HepG2 (cell line): Measurements from ENCODE around the gene SLC22A23. TPM values are rescaled to one million over a fixed set of nuclear protein-coding genes. Genes with fewer than 3 reads are reported as not detected.

Source experiments
- ATAC-seq: fragments of 200-7000 bp; cut with Tn5 transposase; 3 replicates; pipeline ENCODE4 v1.9.1; 2020; ENCODE audit warnings: mild to moderate bottlenecking, moderate library complexity
- BruUV-seq: library from RNA; stranded (reverse); fragments of 400-500 nt; replicated peaks from 2 replicates; lab custom pipeline; 2021; lab: Mats Ljungman, UMichigan
- CTCF ChIA-PET: fragments of 300-600 bp; formaldehyde crosslinking; extraction: SDS; loops from one replicate; lab custom pipeline; 2021; ENCODE audit warnings: low total read pairs, inconsistent platforms, low intra/inter-chr PET ratio; lab: Yijun Ruan, JAX
- POLR2A ChIA-PET: fragments of 350-600 bp; sonication (Branson Sonifier 250); formaldehyde crosslinking; loops from one replicate; lab custom pipeline; 2020; ENCODE audit warnings: antibody characterized with exemption, inconsistent platforms; lab: Yijun Ruan, JAX
- DNase-seq: peaks from one replicate; pipeline ENCODE4 v3.0.0-alpha.2; 2015; ENCODE audit warnings: low spot score
- FAIRE-seq: peaks from 3 replicates; lab custom pipeline; 2011; peaks lifted over from hg19 to GRCh38; lab: Jason Lieb, UNC
- H2AFZ ChIP-seq: one replicate; pipeline ENCODE4 v1.6.1; 2011; ENCODE audit warnings: low read length, inconsistent platforms
- H3K27ac ChIP-seq: fragments of 300-600 bp; 3 replicates; pipeline ENCODE4 v1.8.0; 2011; ENCODE audit warnings: mixed run types, mild to moderate bottlenecking, mixed read lengths, low read length, inconsistent platforms; ENCODE audit not compliant: insufficient read depth; ENCODE audit errors: extremely low read length
- H3K27me3 ChIP-seq, 2 experiments: fragments of 200-600 bp in 1 of 2; 2 replicates in 1 of 2; 3 replicates in 1 of 2; pipeline versions ENCODE4 v1.6.0 to v1.8.0; 2011; ENCODE audit warnings: low read length in 2 of 2, mild to moderate bottlenecking in 2 of 2, moderate library complexity in 2 of 2, inconsistent platforms in 1 of 2; ENCODE audit not compliant: insufficient read depth in 2 of 2, control insufficient read depth in 1 of 2
- H3K36me3 ChIP-seq, 2 experiments: fragments of 200-600 bp in 1 of 2; replicated peaks in 1 of 2; 2 replicates in 1 of 2; 3 replicates in 1 of 2; pipeline versions ENCODE4 v1.5.1 to v1.8.0; 2011; ENCODE audit warnings: low read length in 2 of 2, inconsistent platforms in 1 of 2; ENCODE audit not compliant: insufficient read depth in 2 of 2, control insufficient read depth in 1 of 2
- H3K4me1 ChIP-seq: 2 replicates; pipeline ENCODE4 v1.5.1; 2012; ENCODE audit warnings: low read length, inconsistent platforms; ENCODE audit not compliant: insufficient read depth
- H3K4me2 ChIP-seq: 2 replicates; pipeline ENCODE4 v1.6.0; 2011; ENCODE audit warnings: low read depth, low read length, inconsistent platforms
- H3K4me3 ChIP-seq, 3 experiments: fragments of 200-600 bp in 1 of 3; sonication (generic), shearing (Covaris generic) in 1 of 3; replicated peaks in 1 of 3; 2 replicates each; pipeline ENCODE4 v1.5.1; 2011 to 2016; ENCODE audit warnings: low read length in 3 of 3, inconsistent platforms in 2 of 3, low read depth in 2 of 3, mild to moderate bottlenecking in 2 of 3, control low read depth in 1 of 3, mixed read lengths in 1 of 3; ENCODE audit not compliant: insufficient read depth in 1 of 3
- H3K79me2 ChIP-seq: one replicate; pipeline ENCODE4 v1.6.1; 2011; ENCODE audit warnings: low read length, inconsistent platforms; ENCODE audit not compliant: insufficient read depth
- H3K9ac ChIP-seq: 2 replicates; pipeline ENCODE4 v1.6.0; 2011; ENCODE audit warnings: mild to moderate bottlenecking, low read depth, low read length, inconsistent platforms; ENCODE audit not compliant: insufficient read depth
- H3K9me3 ChIP-seq: 2 replicates; pipeline ENCODE4 v1.5.1; 2012; ENCODE audit warnings: mild to moderate bottlenecking, low read length
- H4K20me1 ChIP-seq: 2 replicates; pipeline ENCODE4 v1.6.0; 2011; ENCODE audit warnings: inconsistent platforms, mild to moderate bottlenecking, low read length, moderate library complexity; ENCODE audit not compliant: insufficient read depth
- HIVEP1 ChIP-seq: sonication (generic); formaldehyde crosslinking; IDR thresholded peaks from 2 replicates; pipeline ENCODE4 v1.4.0; 2020; ENCODE audit warnings: mild to moderate bottlenecking, missing genetic modification reagents
- KAT8 ChIP-seq: IDR thresholded peaks from 2 replicates; pipeline ENCODE4 v1.6.1; 2016; ENCODE audit warnings: missing genetic modification reagents, missing compliant biosample characterization
- KDM6A ChIP-seq: IDR thresholded peaks from 2 replicates; pipeline ENCODE4 v1.6.1; 2016; ENCODE audit warnings: low read depth
- PHF5A ChIP-seq: IDR thresholded peaks from one replicate; pipeline ENCODE4 v1.6.1; 2018; ENCODE audit warnings: low read depth, missing genetic modification reagents; ENCODE audit not compliant: unreplicated experiment
- POLR2A ChIP-seq, 2 experiments: IDR thresholded peaks; 2 replicates each; pipeline ENCODE4 v1.6.1; 2011; ENCODE audit warnings: low read depth in 2 of 2, low read length in 2 of 2, mild to moderate bottlenecking in 1 of 2, moderate library complexity in 1 of 2; ENCODE audit not compliant: insufficient read depth in 1 of 2
- POLR2G ChIP-seq: fragments of 200-400 bp; formaldehyde crosslinking; IDR thresholded peaks from 2 replicates; pipeline ENCODE4 v1.6.1; 2018; ENCODE audit warnings: mild to moderate bottlenecking, low read depth, low read length, moderate library complexity
- STAT6 ChIP-seq: sonication (generic); formaldehyde crosslinking; IDR thresholded peaks from 2 replicates; pipeline ENCODE4 v1.4.0; 2020; ENCODE audit warnings: missing genetic modification reagents, mild to moderate bottlenecking, borderline replicate concordance
- ZNF775 ChIP-seq: sonication (generic); formaldehyde crosslinking; IDR thresholded peaks from 2 replicates; pipeline ENCODE4 v1.4.0; 2020; ENCODE audit warnings: missing genetic modification reagents, mild to moderate bottlenecking, moderate library complexity, borderline replicate concordance
- WGBS: methylation state at CpG from one replicate; pipeline ENCODE4 v1.1.6; 2017; ENCODE audit warnings: low lambda C conversion rate; 5-methylcytosine and 5-hydroxymethylcytosine counted together
- in situ Hi-C: cut with HindIII; loops from 2 replicates; pipeline ENCODE4 v1.10.0; 2017; ENCODE audit warnings: low pct_unique_long_range_greater_than_20kb; ENCODE audit not compliant: extremely low pct_ligation_motif_present
- intact Hi-C: fragments of 100-400 bp; cut with micrococcal nuclease; formaldehyde crosslinking; loops from one replicate; pipeline ENCODE4 v1.10.0; 2022; ENCODE audit not compliant: unreplicated experiment
- polyA plus RNA-seq, 8 experiments: library from polyadenylated mRNA; depleted of rRNA in 3 of 8; stranded (reverse) in 7 of 8; unstranded in 1 of 8; fragments of >200 nt; fragmentation: Illumina TruSeq in 4 of 8; extraction: Trizol in 4 of 8; gene quantifications; 2 replicates each; pipeline versions ENCODE4 v1.2.1 to v1.2.3, GENCODE V29; 2011 to 2016; ENCODE audit warnings: low read depth in 4 of 8, missing spikeins in 1 of 8, mixed read lengths in 1 of 8; ENCODE audit not compliant: insufficient read depth in 1 of 8
- total RNA-seq, 5 experiments: library from RNA; depleted of rRNA; stranded (reverse); fragments of >200 nt; fragmentation: Illumina TruSeq; extraction: Trizol; gene quantifications; 2 replicates each; pipeline ENCODE4 v1.2.3, GENCODE V29; 2016; ENCODE audit warnings: low read depth in 1 of 5
- TF ChIP-seq, protein P1 (sequence below): sonication (generic); formaldehyde crosslinking; IDR thresholded peaks from 2 replicates; pipeline ENCODE4 v1.4.0; 2020; ENCODE audit warnings: missing genetic modification reagents
- TF ChIP-seq, protein P2 (sequence below): IDR thresholded peaks from 2 replicates; pipeline ENCODE4 v1.6.1; 2016; ENCODE audit warnings: mild to moderate bottlenecking
- TF ChIP-seq, protein P3 (sequence below): sonication (generic); formaldehyde crosslinking; IDR thresholded peaks from 2 replicates; pipeline ENCODE4 v1.9.0; 2021; ENCODE audit warnings: missing genetic modification reagents, borderline replicate concordance

SLC22A23 gene
- total and polyA plus RNA-seq, 2 of the 13 experiments (the other 11 are each of a cell fraction or from before 2014, with no cell fraction given), result 11.8 to 17.5 TPM

DNA sequence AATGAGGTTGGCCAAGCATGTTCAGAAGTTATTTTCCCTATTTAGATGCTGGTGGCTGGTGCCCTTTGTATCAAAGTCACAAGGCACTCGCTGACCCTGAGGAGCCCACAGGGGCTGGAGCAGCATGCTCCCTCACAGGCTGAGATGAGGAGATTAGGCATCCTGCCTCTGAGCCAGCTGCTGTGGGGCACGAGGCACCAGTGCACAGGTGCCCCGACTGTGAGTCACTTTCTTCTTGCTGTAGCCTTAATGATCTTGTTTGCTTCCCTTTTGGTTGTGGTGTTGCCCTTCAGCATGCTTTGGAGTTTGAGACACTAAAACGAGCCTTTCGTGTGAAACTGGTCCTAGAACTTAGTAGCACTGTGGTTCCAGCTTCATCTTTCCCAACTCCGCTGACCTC, 193.8 kb downstream of the SLC22A23 start (continued):
- TF ChIP-seq, protein P1, sequence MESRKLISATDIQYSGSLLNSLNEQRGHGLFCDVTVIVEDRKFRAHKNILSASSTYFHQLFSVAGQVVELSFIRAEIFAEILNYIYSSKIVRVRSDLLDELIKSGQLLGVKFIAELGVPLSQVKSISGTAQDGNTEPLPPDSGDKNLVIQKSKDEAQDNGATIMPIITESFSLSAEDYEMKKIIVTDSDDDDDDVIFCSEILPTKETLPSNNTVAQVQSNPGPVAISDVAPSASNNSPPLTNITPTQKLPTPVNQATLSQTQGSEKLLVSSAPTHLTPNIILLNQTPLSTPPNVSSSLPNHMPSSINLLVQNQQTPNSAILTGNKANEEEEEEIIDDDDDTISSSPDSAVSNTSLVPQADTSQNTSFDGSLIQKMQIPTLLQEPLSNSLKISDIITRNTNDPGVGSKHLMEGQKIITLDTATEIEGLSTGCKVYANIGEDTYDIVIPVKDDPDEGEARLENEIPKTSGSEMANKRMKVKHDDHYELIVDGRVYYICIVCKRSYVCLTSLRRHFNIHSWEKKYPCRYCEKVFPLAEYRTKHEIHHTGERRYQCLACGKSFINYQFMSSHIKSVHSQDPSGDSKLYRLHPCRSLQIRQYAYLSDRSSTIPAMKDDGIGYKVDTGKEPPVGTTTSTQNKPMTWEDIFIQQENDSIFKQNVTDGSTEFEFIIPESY (CRISPR knock-in tag), result no peak
- TF ChIP-seq KDM6A (CRISPR knock-in tag), result no peak
- TF ChIP-seq, protein P2, sequence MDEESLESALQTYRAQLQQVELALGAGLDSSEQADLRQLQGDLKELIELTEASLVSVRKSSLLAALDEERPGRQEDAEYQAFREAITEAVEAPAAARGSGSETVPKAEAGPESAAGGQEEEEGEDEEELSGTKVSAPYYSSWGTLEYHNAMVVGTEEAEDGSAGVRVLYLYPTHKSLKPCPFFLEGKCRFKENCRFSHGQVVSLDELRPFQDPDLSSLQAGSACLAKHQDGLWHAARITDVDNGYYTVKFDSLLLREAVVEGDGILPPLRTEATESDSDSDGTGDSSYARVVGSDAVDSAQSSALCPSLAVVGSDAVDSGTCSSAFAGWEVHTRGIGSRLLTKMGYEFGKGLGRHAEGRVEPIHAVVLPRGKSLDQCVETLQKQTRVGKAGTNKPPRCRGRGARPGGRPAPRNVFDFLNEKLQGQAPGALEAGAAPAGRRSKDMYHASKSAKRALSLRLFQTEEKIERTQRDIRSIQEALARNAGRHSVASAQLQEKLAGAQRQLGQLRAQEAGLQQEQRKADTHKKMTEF, result no peak
- no peak for TF ChIP-seq STAT6
- no peak for TF ChIP-seq ZNF775 (CRISPR knock-in tag)

DNA sequence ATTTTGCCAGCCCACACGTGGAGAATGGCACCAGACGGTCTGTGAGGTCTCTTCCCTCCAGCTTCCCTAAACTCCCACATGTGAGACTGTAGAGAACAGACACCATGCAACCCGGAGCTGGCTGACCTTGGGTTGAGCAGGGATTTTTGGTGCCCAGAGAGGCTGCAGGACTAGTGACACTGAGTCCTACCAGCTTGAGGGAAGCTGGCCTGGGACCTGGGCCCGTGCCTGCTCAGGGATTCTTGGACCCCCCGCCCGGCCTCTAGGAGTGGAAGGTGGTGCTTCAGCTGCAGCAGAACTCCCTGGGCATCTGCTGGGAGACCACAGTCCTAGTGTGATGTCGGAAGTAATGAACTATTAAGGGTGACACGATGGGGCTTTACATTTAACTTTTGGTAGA, 194.9 kb downstream of the SLC22A23 start:
- DNase-seq (no peak), FAIRE-seq (no peak), ATAC-seq (no peak)
- H3K9me3 ChIP-seq, result no peaks in the 10 kb centered on the region
- peaks cover 15 to 27% of the 10 kb centered on the region in 2 experiments for H3K36me3 ChIP-seq
- H3K27me3 ChIP-seq, result peaks cover 0 to 13% of the 10 kb centered on the region in 2 experiments; a peak in 3 of 5 replicates
- in situ Hi-C loops (no loop called here), intact Hi-C loops (no loop called here)
- no TSS peak for BruUV-seq
- H3K79me2 ChIP-seq, result peaks cover 52% of the 10 kb centered on the region
- no peak overlapping the region for H2AFZ ChIP-seq
- no peak overlapping the region; a peak in 1 of 6 replicates for H3K4me3 ChIP-seq
- H3K9ac ChIP-seq, result peak overlapping the region; percentile 12; the same call in 1 of the 2 replicates
- H3K4me2 ChIP-seq, result peak overlapping the region; percentile 79
- TF ChIP-seq POLR2G (peak; percentile 33; the same call in 1 of the 2 replicates), PHF5A (CRISPR knock-in tag) (no peak), HIVEP1 (CRISPR knock-in tag) (no peak), POLR2A (IDR thresholded peaks at IDR 0.05; ENCODE audit: insufficient read depth in 1 of 2, low read depth in 2 of 2, low read length in 2 of 2) (no peak), KAT8 (CRISPR knock-in tag) (no peak)
- TF ChIP-seq, protein P3, sequence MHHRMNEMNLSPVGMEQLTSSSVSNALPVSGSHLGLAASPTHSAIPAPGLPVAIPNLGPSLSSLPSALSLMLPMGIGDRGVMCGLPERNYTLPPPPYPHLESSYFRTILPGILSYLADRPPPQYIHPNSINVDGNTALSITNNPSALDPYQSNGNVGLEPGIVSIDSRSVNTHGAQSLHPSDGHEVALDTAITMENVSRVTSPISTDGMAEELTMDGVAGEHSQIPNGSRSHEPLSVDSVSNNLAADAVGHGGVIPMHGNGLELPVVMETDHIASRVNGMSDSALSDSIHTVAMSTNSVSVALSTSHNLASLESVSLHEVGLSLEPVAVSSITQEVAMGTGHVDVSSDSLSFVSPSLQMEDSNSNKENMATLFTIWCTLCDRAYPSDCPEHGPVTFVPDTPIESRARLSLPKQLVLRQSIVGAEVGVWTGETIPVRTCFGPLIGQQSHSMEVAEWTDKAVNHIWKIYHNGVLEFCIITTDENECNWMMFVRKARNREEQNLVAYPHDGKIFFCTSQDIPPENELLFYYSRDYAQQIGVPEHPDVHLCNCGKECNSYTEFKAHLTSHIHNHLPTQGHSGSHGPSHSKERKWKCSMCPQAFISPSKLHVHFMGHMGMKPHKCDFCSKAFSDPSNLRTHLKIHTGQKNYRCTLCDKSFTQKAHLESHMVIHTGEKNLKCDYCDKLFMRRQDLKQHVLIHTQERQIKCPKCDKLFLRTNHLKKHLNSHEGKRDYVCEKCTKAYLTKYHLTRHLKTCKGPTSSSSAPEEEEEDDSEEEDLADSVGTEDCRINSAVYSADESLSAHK (CRISPR knock-in tag), result no peak
- CTCF ChIA-PET, result no interaction called here
- peaks cover 14% of the 10 kb centered on the region for H4K20me1 ChIP-seq
- H3K4me1 ChIP-seq, result peaks cover 49% of the 10 kb centered on the region
- no peak overlapping the region for H3K27ac ChIP-seq
- WGBS, result 81% methylated on average over 7 of the region's 8 CpGs
- POLR2A ChIA-PET, result interaction anchor here (1.1 kb wide), 1 partner anchor 14 kb away, joined by 4 read pairs; no protein-coding TSS in a partner anchor
